Breast epithelium (tissue), 4 donors: ENCODE measurements around the gene TNFRSF11A. TPM values are rescaled to one million over a fixed set of nuclear protein-coding genes. Genes with fewer than 3 reads are reported as not detected.

ENCODE experiments used
- DNase-seq, 2 donors: peaks; one replicate each; pipeline ENCODE4 v3.0.0-alpha.2; 2019; ENCODE audit warnings: low spot score in 2 of 2
- H3K27ac ChIP-seq, 2 donors: fragments of 200-600 bp; sonication (generic) in 1 of 2; one replicate each; pipeline ENCODE4 v1.5.1; 2016 to 2019; ENCODE audit warnings: mild to moderate bottlenecking in 1 of 2
- H3K27me3 ChIP-seq, 2 donors: fragments of 200-600 bp; sonication (generic) in 1 of 2; one replicate each; pipeline versions ENCODE4 v1.5.1 to v1.6.0; 2017 to 2019; ENCODE audit warnings: control low read depth in 1 of 2, mild to moderate bottlenecking in 1 of 2
- H3K36me3 ChIP-seq: fragments of 200-600 bp; one replicate; pipeline ENCODE4 v1.5.1; 2019
- H3K4me1 ChIP-seq, 2 donors: fragments of 200-600 bp; sonication (generic); one replicate each; pipeline ENCODE4 v1.5.1; 2016 to 2019; ENCODE audit warnings: control low read depth in 1 of 2
- H3K4me3 ChIP-seq, 3 donors: fragments of 200-600 bp; sonication (generic); 1 replicate in 2 of 3; 2 replicates in 1 of 3; pipeline ENCODE4 v1.5.1; 2016 to 2019; ENCODE audit warnings: mild to moderate bottlenecking in 3 of 3, moderate library complexity in 2 of 3
- H3K9me3 ChIP-seq, 2 donors: fragments of 200-600 bp; sonication (generic) in 1 of 2; one replicate each; pipeline ENCODE4 v1.5.1; 2016 to 2019; ENCODE audit warnings: control low read depth in 1 of 2
- POLR2A ChIP-seq: fragments of 450-650 bp; IDR thresholded peaks from one replicate; pipeline ENCODE4 v1.6.1; 2016; ENCODE audit warnings: antibody characterized with exemption, mild to moderate bottlenecking, moderate library complexity
- POLR2AphosphoS5 ChIP-seq, 3 donors: sonication (generic); formaldehyde crosslinking; IDR thresholded peaks; one replicate each; pipeline ENCODE4 v1.6.1; 2017; ENCODE audit warnings: antibody characterized with exemption in 3 of 3
- intact Hi-C: fragments of 100-400 bp; cut with DNase I; formaldehyde crosslinking; loops from one replicate; pipeline ENCODE4 v1.15.1; 2023; ENCODE audit warnings: low total_unique reads
- total RNA-seq, 3 donors: library from RNA; depleted of rRNA; stranded (reverse); fragments of >200 nt; gene quantifications; one replicate each; pipeline ENCODE4 v1.1.0, GENCODE V29; 2016
- TF ChIP-seq, protein P1 (sequence below), 3 donors: fragments of 450-650 bp; IDR thresholded peaks; one replicate each; pipeline ENCODE4 v1.5.1; 2016 to 2017; ENCODE audit warnings: antibody characterized with exemption in 3 of 3, mild to moderate bottlenecking in 3 of 3, moderate library complexity in 3 of 3

TNFRSF11A gene
- total RNA-seq, 3 donors from 2014 or later = 4.2 to 6.4 (median 4.6) TPM

GRCh38 chr18:62339106-62339988 is 14.2 kb downstream of the TNFRSF11A start:
- TF ChIP-seq, protein P1, sequence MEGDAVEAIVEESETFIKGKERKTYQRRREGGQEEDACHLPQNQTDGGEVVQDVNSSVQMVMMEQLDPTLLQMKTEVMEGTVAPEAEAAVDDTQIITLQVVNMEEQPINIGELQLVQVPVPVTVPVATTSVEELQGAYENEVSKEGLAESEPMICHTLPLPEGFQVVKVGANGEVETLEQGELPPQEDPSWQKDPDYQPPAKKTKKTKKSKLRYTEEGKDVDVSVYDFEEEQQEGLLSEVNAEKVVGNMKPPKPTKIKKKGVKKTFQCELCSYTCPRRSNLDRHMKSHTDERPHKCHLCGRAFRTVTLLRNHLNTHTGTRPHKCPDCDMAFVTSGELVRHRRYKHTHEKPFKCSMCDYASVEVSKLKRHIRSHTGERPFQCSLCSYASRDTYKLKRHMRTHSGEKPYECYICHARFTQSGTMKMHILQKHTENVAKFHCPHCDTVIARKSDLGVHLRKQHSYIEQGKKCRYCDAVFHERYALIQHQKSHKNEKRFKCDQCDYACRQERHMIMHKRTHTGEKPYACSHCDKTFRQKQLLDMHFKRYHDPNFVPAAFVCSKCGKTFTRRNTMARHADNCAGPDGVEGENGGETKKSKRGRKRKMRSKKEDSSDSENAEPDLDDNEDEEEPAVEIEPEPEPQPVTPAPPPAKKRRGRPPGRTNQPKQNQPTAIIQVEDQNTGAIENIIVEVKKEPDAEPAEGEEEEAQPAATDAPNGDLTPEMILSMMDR (IDR thresholded peaks at IDR 0.05) = no peak
- H3K27ac ChIP-seq = no peak overlapping the region
- no peaks in the 10 kb centered on the region for H3K27me3 ChIP-seq
- no peaks in the 10 kb centered on the region for H3K36me3 ChIP-seq
- H3K9me3 ChIP-seq = no peaks in the 10 kb centered on the region
- intact Hi-C loops = no loop called here
- no peak overlapping the region for H3K4me3 ChIP-seq
- no peak for DNase-seq
- H3K4me1 ChIP-seq = no peaks in the 10 kb centered on the region

- no peaks in the 10 kb centered on the region for H3K9me3 ChIP-seq
- H3K27ac ChIP-seq = no peak overlapping the region
- no peaks in the 10 kb centered on the region for H3K4me1 ChIP-seq
- H3K4me3 ChIP-seq = no peak overlapping the region
- no peak for DNase-seq
- no peaks in the 10 kb centered on the region for H3K27me3 ChIP-seq
- intact Hi-C loops = no loop called here
- TF ChIP-seq POLR2A = no peak
- no peaks in the 10 kb centered on the region for H3K36me3 ChIP-seq
Observed at GRCh38 chr18:62340996-62341395, 15.9 kb downstream of the TNFRSF11A start.

DNA sequence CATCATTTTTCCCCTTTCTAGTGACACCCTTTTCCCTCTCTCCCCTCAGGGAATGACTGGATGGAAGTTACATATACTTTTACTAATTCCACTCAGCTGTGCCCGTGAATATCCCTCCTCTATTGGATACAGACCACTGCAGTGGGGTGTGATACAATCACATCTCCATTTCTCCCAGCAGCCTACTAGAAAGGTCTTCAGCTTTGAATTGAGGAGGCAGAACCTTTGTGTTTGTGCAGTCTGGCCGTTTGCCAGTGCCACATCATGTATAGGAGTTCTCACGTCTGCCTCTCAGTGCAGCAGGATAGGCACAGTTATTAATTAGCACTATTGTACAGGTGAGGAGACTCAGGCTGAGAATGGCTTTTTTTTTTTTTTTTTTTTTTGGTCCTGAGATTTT is 16.4 kb downstream of the TNFRSF11A start:
- H3K27ac ChIP-seq = no peak overlapping the region
- no peaks in the 10 kb centered on the region for H3K9me3 ChIP-seq
- no peaks in the 10 kb centered on the region for H3K4me1 ChIP-seq
- TF ChIP-seq POLR2AphosphoS5 (IDR thresholded peaks at IDR 0.05) = no peak
- TF ChIP-seq, protein P1 (IDR thresholded peaks at IDR 0.05) = no peak
- TF ChIP-seq POLR2A = no peak
- H3K4me3 ChIP-seq = no peak overlapping the region
- intact Hi-C loops = no loop called here
- no peak for DNase-seq
- no peaks in the 10 kb centered on the region for H3K27me3 ChIP-seq
- H3K36me3 ChIP-seq = no peaks in the 10 kb centered on the region

DNA sequence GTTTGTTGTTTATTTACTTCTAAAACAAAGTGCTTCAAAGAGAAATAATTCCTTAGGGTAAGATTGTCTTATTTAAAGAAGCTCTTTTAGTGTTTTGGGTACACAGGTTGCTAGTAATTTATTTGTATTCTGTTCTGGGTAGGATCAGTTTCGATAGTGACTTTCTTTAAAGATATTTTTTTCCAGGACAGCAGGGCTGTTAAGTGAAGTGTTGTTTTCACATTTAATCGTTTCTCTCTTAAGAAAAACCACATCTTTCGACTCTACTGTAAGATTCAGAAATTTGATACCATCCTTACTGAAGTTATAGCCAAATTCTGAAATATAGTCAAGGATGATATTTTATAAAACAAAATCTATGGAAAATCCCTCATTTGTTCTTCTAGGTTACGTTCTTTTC is 17.8 kb downstream of the TNFRSF11A start:
- no peaks in the 10 kb centered on the region for H3K9me3 ChIP-seq
- DNase-seq = no peak
- no peaks in the 10 kb centered on the region for H3K4me1 ChIP-seq
- H3K27me3 ChIP-seq = no peaks in the 10 kb centered on the region
- TF ChIP-seq POLR2A (no peak), POLR2AphosphoS5 (IDR thresholded peaks at IDR 0.05) (no peak)
- TF ChIP-seq, protein P1 (IDR thresholded peaks at IDR 0.05) = no peak
- no peak overlapping the region for H3K4me3 ChIP-seq
- intact Hi-C loops = no loop called here
- no peaks in the 10 kb centered on the region for H3K36me3 ChIP-seq
- no peak overlapping the region for H3K27ac ChIP-seq

- no peaks in the 10 kb centered on the region for H3K36me3 ChIP-seq
- H3K4me1 ChIP-seq = no peaks in the 10 kb centered on the region
- H3K4me3 ChIP-seq = no peak overlapping the region
- no peak for DNase-seq
- intact Hi-C loops = no loop called here
- no peak overlapping the region for H3K27ac ChIP-seq
- H3K9me3 ChIP-seq = no peaks in the 10 kb centered on the region
- TF ChIP-seq POLR2AphosphoS5 (IDR thresholded peaks at IDR 0.05) (no peak), POLR2A (no peak)
- TF ChIP-seq, protein P1 (IDR thresholded peaks at IDR 0.05) = no peak
- H3K27me3 ChIP-seq = no peaks in the 10 kb centered on the region
Observed at GRCh38 chr18:62343316-62343715, 18.2 kb downstream of the TNFRSF11A start.
